ENCODE data around the gene SREBF2. TPM values are rescaled to one million over a fixed set of nuclear protein-coding genes. Genes with fewer than 3 reads are reported as not detected.

The SREBF2 gene
- polyA plus RNA-seq, 1 donor from 2014 or later = 73.0 TPM

GRCh38 chr22:41831383-41831782, 1.5 kb upstream of the SREBF2 start:
- no peaks in the 10 kb centered on the region for H3K27me3 ChIP-seq (ENCODE audit: insufficient read depth, low read depth, low read length)
- H3K4me3 ChIP-seq (ENCODE audit: low read length) = peak overlapping the region; percentile 98
- H3K9ac ChIP-seq (ENCODE audit: low read length) = peak overlapping the region; percentile 18
- H3K4me2 ChIP-seq (ENCODE audit: low read length) = no peak overlapping the region
- H3K27ac ChIP-seq (ENCODE audit: low read length) = peak overlapping the region; percentile 99
- H2AFZ ChIP-seq (ENCODE audit: low read depth, low read length) = no peak overlapping the region
- TF ChIP-seq CTCF (IDR thresholded peaks at IDR 0.05; ENCODE audit: poor library complexity, severe bottlenecking) = no peak
- no peak for TF ChIP-seq SMC3 (conservative IDR thresholded peaks at IDR 0.05; ENCODE audit: poor library complexity)
- TF ChIP-seq POLR2AphosphoS5 (IDR thresholded peaks at IDR 0.05) = no peak
- no peak for TF ChIP-seq REST (IDR thresholded peaks at IDR 0.05; ENCODE audit: borderline replicate concordance)
- TF ChIP-seq RAD21 (conservative IDR thresholded peaks at IDR 0.05) = no peak
- TF ChIP-seq MXI1 (conservative IDR thresholded peaks at IDR 0.05; ENCODE audit: poor library complexity, severe bottlenecking) = no peak
- TF ChIP-seq EP300 (conservative IDR thresholded peaks at IDR 0.05; ENCODE audit: poor library complexity, severe bottlenecking) = no peak
- TF ChIP-seq TAF1 (IDR thresholded peaks at IDR 0.05; ENCODE audit: low read depth) = no peak
- TF ChIP-seq EZH2 (IDR thresholded peaks at IDR 0.05; ENCODE audit: borderline replicate concordance, insufficient read depth, low read length, poor library complexity, severe bottlenecking) = no peak
- peaks cover 4% of the 10 kb centered on the region for H3F3A ChIP-seq (ENCODE audit: insufficient read depth, low read length, poor library complexity, severe bottlenecking)
- peaks cover 2% of the 10 kb centered on the region for H3K36me3 ChIP-seq (ENCODE audit: insufficient read depth, low read length)
- H3K9me2 ChIP-seq (ENCODE audit: insufficient read depth, low read length) = no peaks in the 10 kb centered on the region
- no peaks in the 10 kb centered on the region for H4K20me1 ChIP-seq (ENCODE audit: insufficient read depth)
- no peaks in the 10 kb centered on the region for H3K9me3 ChIP-seq (ENCODE audit: low read length)
- H3K79me2 ChIP-seq (replicated peaks; ENCODE audit: insufficient read depth, low read length) = peaks cover 33% of the 10 kb centered on the region

GRCh38 chr22:41831828-41832552, 915 bp upstream of the SREBF2 start:
- TF ChIP-seq SMC3 (conservative IDR thresholded peaks at IDR 0.05; ENCODE audit: poor library complexity) = no peak
- no peak for TF ChIP-seq REST (IDR thresholded peaks at IDR 0.05; ENCODE audit: borderline replicate concordance)
- TF ChIP-seq TAF1 (IDR thresholded peaks at IDR 0.05; ENCODE audit: low read depth) = no peak
- no peak for TF ChIP-seq MXI1 (conservative IDR thresholded peaks at IDR 0.05; ENCODE audit: poor library complexity, severe bottlenecking)
- Histone ChIP-seq H3K4me3 (ENCODE audit: low read length) (peak overlapping the region; percentile 98), H3K27me3 (ENCODE audit: insufficient read depth, low read depth, low read length) (no peaks in the 10 kb centered on the region), H3K36me3 (ENCODE audit: insufficient read depth, low read length) (peaks cover 7% of the 10 kb centered on the region), H3K9me2 (ENCODE audit: insufficient read depth, low read length) (no peaks in the 10 kb centered on the region), H3K9me3 (ENCODE audit: low read length) (no peaks in the 10 kb centered on the region), H3F3A (ENCODE audit: insufficient read depth, low read length, poor library complexity, severe bottlenecking) (peaks cover 4% of the 10 kb centered on the region), H3K79me2 (replicated peaks; ENCODE audit: insufficient read depth, low read length) (peaks cover 39% of the 10 kb centered on the region), H3K9ac (ENCODE audit: low read length) (peak overlapping the region; percentile 98), H3K4me2 (ENCODE audit: low read length) (peak overlapping the region; percentile 71), H2AFZ (ENCODE audit: low read depth, low read length) (peak overlapping the region; percentile 68), H3K27ac (ENCODE audit: low read length) (peak overlapping the region; percentile 99), H4K20me1 (ENCODE audit: insufficient read depth) (no peaks in the 10 kb centered on the region)
